Endothelial cell (in vitro differentiated cells): ENCODE data around the gene JPH3. TPM values are rescaled to one million over a fixed set of nuclear protein-coding genes. Genes with fewer than 3 reads are reported as not detected.

Experiments used
- DNase-seq: peaks from one replicate; pipeline ENCODE4 v3.0.0; 2021; ENCODE audit warnings: low spot score
- H3K27ac Mint-ChIP-seq: one replicate; pipeline ENCODE4 v1.8.0; 2021; ENCODE audit warnings: mixed read lengths, inconsistent platforms; ENCODE audit not compliant: unreplicated experiment
- H3K27me3 Mint-ChIP-seq: one replicate; pipeline ENCODE4 v1.8.0; 2021; ENCODE audit warnings: mild to moderate bottlenecking, moderate library complexity, mixed read lengths, inconsistent platforms; ENCODE audit not compliant: unreplicated experiment
- H3K36me3 Mint-ChIP-seq: one replicate; pipeline ENCODE4 v1.8.0; 2021; ENCODE audit warnings: mild to moderate bottlenecking, low read depth, mixed read lengths, inconsistent platforms; ENCODE audit not compliant: unreplicated experiment
- H3K4me1 Mint-ChIP-seq: one replicate; pipeline ENCODE4 v1.8.0; 2021; ENCODE audit warnings: mild to moderate bottlenecking, mixed read lengths, inconsistent platforms; ENCODE audit not compliant: unreplicated experiment
- H3K4me3 Mint-ChIP-seq: one replicate; pipeline ENCODE4 v1.8.0; 2021; ENCODE audit warnings: mild to moderate bottlenecking, mixed read lengths, inconsistent platforms; ENCODE audit not compliant: unreplicated experiment
- H3K9me3 Mint-ChIP-seq: one replicate; pipeline ENCODE4 v1.8.0; 2021; ENCODE audit warnings: mixed read lengths, inconsistent platforms; ENCODE audit not compliant: unreplicated experiment
- CTCF ChIP-seq: fragments of 200-600 bp; sonication (generic); IDR thresholded peaks from one replicate; pipeline ENCODE4 v1.5.0; 2021; ENCODE audit warnings: antibody characterized with exemption; ENCODE audit not compliant: unreplicated experiment
- total RNA-seq: library from RNA; stranded (reverse); fragmentation: NEBNext Ultra II Directional; extraction: Animal tissue kit (Norgen Biotek cat#: 25700); gene quantifications from one replicate; pipeline ENCODE4 v1.2.1, GENCODE V29; 2021; ENCODE audit not compliant: unreplicated experiment

JPH3 gene
- total RNA-seq, 1 donor from 2014 or later, result 19.1 TPM

DNA sequence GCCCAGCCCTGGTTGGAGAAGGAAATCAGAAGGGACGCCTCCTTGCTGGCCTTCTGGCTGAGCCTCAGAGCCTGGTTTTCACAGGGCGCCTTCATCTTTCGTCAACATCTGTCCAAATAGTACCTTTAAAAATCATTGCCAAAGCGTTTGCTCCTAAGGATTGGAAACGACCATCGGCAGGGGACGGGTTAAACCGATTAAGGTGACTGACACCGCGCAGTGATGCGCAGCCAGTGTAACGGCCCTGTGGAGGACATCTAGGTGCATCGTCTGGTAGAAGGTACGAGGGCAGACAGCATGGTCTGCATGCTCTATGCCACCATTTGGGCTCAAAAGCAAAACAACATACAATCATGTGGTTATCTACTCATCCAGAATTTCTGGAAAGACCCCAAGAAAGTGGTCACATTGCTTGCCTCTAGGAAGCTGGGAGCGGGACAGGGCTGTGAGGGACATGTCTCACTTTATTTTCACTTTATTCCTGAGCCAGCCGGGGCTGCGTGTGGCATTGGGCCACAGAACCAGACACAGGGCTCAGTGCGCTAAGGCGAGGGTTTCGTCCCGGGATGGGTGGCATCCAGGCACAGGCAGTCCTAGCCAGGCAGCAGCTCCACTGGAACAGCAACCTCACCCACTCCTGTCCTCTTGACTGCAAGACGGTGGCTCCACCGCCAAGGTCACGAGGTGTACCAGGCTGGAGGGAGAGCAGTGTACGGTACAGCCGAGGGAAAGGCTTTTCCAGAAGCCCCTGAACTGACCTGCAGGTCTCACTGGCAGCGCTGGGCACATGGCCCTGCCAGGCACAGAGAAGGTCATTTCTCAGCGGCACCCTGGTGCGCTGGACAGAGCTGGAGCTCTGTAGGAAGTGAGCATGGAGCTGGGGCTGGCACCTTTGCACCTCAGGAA lies 40.9 kb upstream of the JPH3 start:
- no peaks in the 10 kb centered on the region for H3K9me3 Mint-ChIP-seq
- no peak for DNase-seq
- H3K4me1 Mint-ChIP-seq, result peaks cover 15% of the 10 kb centered on the region
- no peak overlapping the region for H3K4me3 Mint-ChIP-seq
- TF ChIP-seq CTCF, result no peak
- peaks cover 18% of the 10 kb centered on the region for H3K27me3 Mint-ChIP-seq
- peaks cover 4% of the 10 kb centered on the region for H3K36me3 Mint-ChIP-seq
- no peak overlapping the region for H3K27ac Mint-ChIP-seq

- no peak overlapping the region for H3K4me3 Mint-ChIP-seq
Measured at GRCh38 chr16:87562201-87562600, 40.1 kb upstream of the JPH3 start.

GRCh38 chr16:87563022-87563421 lies 39.3 kb upstream of the JPH3 start:
- Mint-ChIP-seq H3K4me3 (no peak overlapping the region), H3K27ac (no peak overlapping the region), H3K27me3 (peaks cover 18% of the 10 kb centered on the region), H3K4me1 (peaks cover 15% of the 10 kb centered on the region), H3K36me3 (peaks cover 4% of the 10 kb centered on the region), H3K9me3 (no peaks in the 10 kb centered on the region)
- DNase-seq, result no peak
- no peak for TF ChIP-seq CTCF

More at GRCh38 chr16:87562201-87562600, 40.1 kb upstream of the JPH3 start:
- Mint-ChIP-seq H3K9me3 (no peaks in the 10 kb centered on the region), H3K4me1 (peaks cover 15% of the 10 kb centered on the region), H3K27ac (no peak overlapping the region), H3K36me3 (peaks cover 4% of the 10 kb centered on the region), H3K27me3 (peaks cover 18% of the 10 kb centered on the region)
- TF ChIP-seq CTCF, result no peak
- DNase-seq, result no peak

DNA sequence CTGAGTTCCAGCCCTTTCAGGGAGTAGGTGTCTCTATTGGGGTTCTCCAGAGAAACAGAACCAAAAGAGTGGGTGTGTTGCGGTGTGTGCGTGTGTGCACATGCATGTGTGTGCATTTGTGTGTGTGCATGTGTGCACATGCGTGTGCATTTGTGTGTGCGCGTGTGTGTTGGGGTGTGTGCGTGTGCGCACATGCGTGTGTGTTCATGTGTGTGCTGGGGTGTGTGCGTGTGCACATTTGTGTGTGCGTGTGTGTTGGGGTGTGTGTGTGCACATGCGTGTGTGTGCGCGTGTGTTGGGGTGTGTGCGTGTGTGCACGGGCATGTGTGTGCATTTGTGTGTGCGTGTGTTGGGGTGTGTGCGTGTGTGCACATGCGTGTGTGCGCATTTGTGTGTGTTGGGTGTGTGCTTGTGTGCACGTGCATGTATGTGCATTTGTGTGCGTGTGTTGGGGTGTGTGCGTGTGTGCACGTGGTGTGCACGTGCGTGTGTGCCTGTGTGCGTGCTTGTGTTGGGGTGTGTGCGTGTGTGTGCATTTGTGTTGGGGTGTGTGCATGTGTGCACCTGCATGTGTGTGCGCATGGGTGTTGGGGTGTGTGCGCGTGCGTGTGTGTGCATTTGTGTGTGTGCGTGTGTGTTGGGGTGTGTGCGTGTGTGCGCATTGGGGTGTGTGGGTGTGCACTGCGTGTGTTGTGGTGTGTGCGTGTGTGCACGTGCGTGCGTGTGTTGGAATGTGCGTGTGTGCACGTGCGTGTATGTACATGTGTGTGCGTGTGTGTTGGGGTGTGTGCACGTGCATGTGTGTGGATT lies 38.4 kb upstream of the JPH3 start:
- no peaks in the 10 kb centered on the region for H3K9me3 Mint-ChIP-seq
- peaks cover 15% of the 10 kb centered on the region for H3K4me1 Mint-ChIP-seq
- H3K27ac Mint-ChIP-seq, result no peak overlapping the region
- H3K27me3 Mint-ChIP-seq, result peaks cover 14% of the 10 kb centered on the region
- TF ChIP-seq CTCF, result no peak
- H3K36me3 Mint-ChIP-seq, result no peaks in the 10 kb centered on the region
- H3K4me3 Mint-ChIP-seq, result peak overlapping the region; percentile 80
- no peak for DNase-seq

DNA sequence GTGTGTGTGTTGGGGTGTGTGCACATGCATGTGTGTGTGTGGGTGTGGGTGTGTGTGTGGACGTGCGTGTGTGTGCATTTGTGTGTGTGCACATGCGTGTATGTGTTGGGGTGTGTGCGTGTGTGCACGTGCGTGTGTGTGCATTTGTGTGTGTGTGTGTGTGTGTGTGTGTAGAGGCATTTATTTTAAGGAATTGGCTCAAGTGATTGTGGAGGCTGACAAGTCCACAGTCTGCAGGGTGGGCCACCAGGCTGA lies 37.9 kb upstream of the JPH3 start:
- Mint-ChIP-seq H3K4me3 (peak overlapping the region; percentile 80), H3K27ac (no peak overlapping the region), H3K4me1 (peaks cover 14% of the 10 kb centered on the region), H3K36me3 (no peaks in the 10 kb centered on the region), H3K9me3 (no peaks in the 10 kb centered on the region), H3K27me3 (peaks cover 14% of the 10 kb centered on the region)
- no peak for TF ChIP-seq CTCF
- no peak for DNase-seq
